ENCODE results near the gene CBLN3.

GRCh38 chr14:24465805-24466204 is 36.3 kb upstream of the CBLN3 start:
- TF ChIP-seq CTCF (IDR thresholded peaks at IDR 0.05; ENCODE audit: poor library complexity, severe bottlenecking): no peak
- no peak for TF ChIP-seq EZH2 (IDR thresholded peaks at IDR 0.05; ENCODE audit: borderline replicate concordance, insufficient read depth, low read length, poor library complexity, severe bottlenecking)
- no peak for TF ChIP-seq POLR2AphosphoS5 (IDR thresholded peaks at IDR 0.05)
- no peak for TF ChIP-seq REST (IDR thresholded peaks at IDR 0.05; ENCODE audit: borderline replicate concordance)
- no peak for TF ChIP-seq EP300 (conservative IDR thresholded peaks at IDR 0.05; ENCODE audit: poor library complexity, severe bottlenecking)
- no peak for TF ChIP-seq SMC3 (conservative IDR thresholded peaks at IDR 0.05; ENCODE audit: poor library complexity)
- TF ChIP-seq RAD21 (conservative IDR thresholded peaks at IDR 0.05): no peak
- no peak for TF ChIP-seq TAF1 (IDR thresholded peaks at IDR 0.05; ENCODE audit: low read depth)
- TF ChIP-seq MXI1 (conservative IDR thresholded peaks at IDR 0.05; ENCODE audit: poor library complexity, severe bottlenecking): no peak
